ENCODE results near the gene AIFM1. TPM values are rescaled to one million over a fixed set of nuclear protein-coding genes. Genes with fewer than 3 reads are reported as not detected.

Gene AIFM1
- total RNA-seq, 1 donor from 2014 or later = 48.5 TPM

- Mint-ChIP-seq H3K9me3 (no peaks in the 10 kb centered on the region), H3K36me3 (no peaks in the 10 kb centered on the region), H3K4me3 (no peak overlapping the region), H3K27ac (no peak overlapping the region), H3K27me3 (no peaks in the 10 kb centered on the region), H3K4me1 (ENCODE audit: unreplicated experiment) (peaks cover 12% of the 10 kb centered on the region)
- no peak for TF ChIP-seq CTCF (conservative IDR thresholded peaks at IDR 0.05)
- DNase-seq (ENCODE audit: extremely low spot score, unreplicated experiment) = no peak
Observed at GRCh38 chrX:130094696-130095095, 70.9 kb downstream of the AIFM1 start.

- no peaks in the 10 kb centered on the region for H3K9me3 Mint-ChIP-seq
- no peak overlapping the region for H3K4me3 Mint-ChIP-seq
- DNase-seq (ENCODE audit: extremely low spot score, unreplicated experiment) = no peak
- no peak for TF ChIP-seq CTCF (conservative IDR thresholded peaks at IDR 0.05)
- H3K27ac Mint-ChIP-seq = no peak overlapping the region
- H3K27me3 Mint-ChIP-seq = no peaks in the 10 kb centered on the region
- H3K4me1 Mint-ChIP-seq (ENCODE audit: unreplicated experiment) = peaks cover 7% of the 10 kb centered on the region
- H3K36me3 Mint-ChIP-seq = no peaks in the 10 kb centered on the region
Observed at GRCh38 chrX:130093271-130093670, 72.4 kb downstream of the AIFM1 start.

GRCh38 chrX:130091980-130092522 is 73.6 kb downstream of the AIFM1 start:
- Mint-ChIP-seq H3K4me1 (ENCODE audit: unreplicated experiment) (peaks cover 4% of the 10 kb centered on the region), H3K4me3 (no peak overlapping the region), H3K27me3 (no peaks in the 10 kb centered on the region), H3K36me3 (peaks cover 4% of the 10 kb centered on the region), H3K27ac (peak overlapping the region; percentile 64), H3K9me3 (no peaks in the 10 kb centered on the region)
- DNase-seq (ENCODE audit: extremely low spot score, unreplicated experiment) = no peak
- TF ChIP-seq CTCF (conservative IDR thresholded peaks at IDR 0.05) = no peak

- H3K4me3 Mint-ChIP-seq = no peak overlapping the region
- DNase-seq (ENCODE audit: extremely low spot score, unreplicated experiment) = no peak
- no peaks in the 10 kb centered on the region for H3K9me3 Mint-ChIP-seq
- no peak for TF ChIP-seq CTCF (conservative IDR thresholded peaks at IDR 0.05)
- no peaks in the 10 kb centered on the region for H3K27me3 Mint-ChIP-seq
- peaks cover 4% of the 10 kb centered on the region for H3K36me3 Mint-ChIP-seq
- peaks cover 4% of the 10 kb centered on the region for H3K4me1 Mint-ChIP-seq (ENCODE audit: unreplicated experiment)
- no peak overlapping the region for H3K27ac Mint-ChIP-seq
Observed at GRCh38 chrX:130090364-130090763, 75.3 kb downstream of the AIFM1 start.

- Mint-ChIP-seq H3K27me3 (no peaks in the 10 kb centered on the region), H3K4me3 (no peak overlapping the region), H3K36me3 (peaks cover 4% of the 10 kb centered on the region), H3K4me1 (ENCODE audit: unreplicated experiment) (peaks cover 4% of the 10 kb centered on the region), H3K27ac (no peak overlapping the region), H3K9me3 (no peaks in the 10 kb centered on the region)
- no peak for DNase-seq (ENCODE audit: extremely low spot score, unreplicated experiment)
- TF ChIP-seq CTCF (conservative IDR thresholded peaks at IDR 0.05) = no peak
Observed at GRCh38 chrX:130086447-130087206, 79.0 kb downstream of the AIFM1 start.
